ENCODE measurements around the gene SERPINE3. TPM values are rescaled to one million over a fixed set of nuclear protein-coding genes. Genes with fewer than 3 reads are reported as not detected.

SERPINE3 gene
- polyA plus RNA-seq, 1 of the 3 experiments (the other 2 are of a cell fraction) = not detected

GRCh38 chr13:51371768-51372399 lies 32.4 kb downstream of the SERPINE3 start:
- H3K9me3 ChIP-seq = no peaks in the 10 kb centered on the region
- no peak overlapping the region for H3K27ac ChIP-seq (ENCODE audit: low read depth in 2 of 2, low read length in 1 of 2)
- ChIA-PET POLR2A (no interaction called here), CTCF (no interaction called here)
- no peak for TF ChIP-seq FOXM1 (IDR thresholded peaks at IDR 0.05; ENCODE audit: low read depth)
- no peak for TF ChIP-seq CTCF (IDR thresholded peaks at IDR 0.05)
- no peak for TF ChIP-seq RCOR1 (IDR thresholded peaks at IDR 0.05; ENCODE audit: low read length)
- no peak for TF ChIP-seq EP300 (IDR thresholded peaks at IDR 0.05; ENCODE audit: borderline replicate concordance in 1 of 2, low read depth in 1 of 2, low read length in 1 of 2)
- no peak for TF ChIP-seq ZBTB33 (IDR thresholded peaks at IDR 0.05; ENCODE audit: borderline replicate concordance, low read depth)
- no peak for TF ChIP-seq IRF3 (IDR thresholded peaks at IDR 0.05; ENCODE audit: low read depth, low read length)
- TF ChIP-seq NRF1 (IDR thresholded peaks at IDR 0.05; ENCODE audit: low read depth, low read length) = no peak
- TF ChIP-seq RAD21 (IDR thresholded peaks at IDR 0.05; ENCODE audit: low read length) = no peak
- no peak for TF ChIP-seq NFIC (IDR thresholded peaks at IDR 0.05; ENCODE audit: borderline replicate concordance)
- no peak for TF ChIP-seq USF2 (IDR thresholded peaks at IDR 0.05; ENCODE audit: borderline replicate concordance, low read depth, low read length)
- no peak for TF ChIP-seq PBX3 (IDR thresholded peaks at IDR 0.05)
- TF ChIP-seq TCF12 (IDR thresholded peaks at IDR 0.05) = no peak
- no peak for TF ChIP-seq TEAD4 (IDR thresholded peaks at IDR 0.05; ENCODE audit: borderline replicate concordance, insufficient read depth)
- TF ChIP-seq REST (IDR thresholded peaks at IDR 0.05; ENCODE audit: low read depth, low read length) = no peak
- TF ChIP-seq EZH2phosphoT487 (IDR thresholded peaks at IDR 0.05; ENCODE audit: borderline replicate concordance, low read depth) = no peak
- no peak for TF ChIP-seq JUND (IDR thresholded peaks at IDR 0.05)
- no peak for TF ChIP-seq GATA2 (CRISPR knock-in tag; IDR thresholded peaks at IDR 0.05)
- no peak for TF ChIP-seq CHD2 (IDR thresholded peaks at IDR 0.05; ENCODE audit: low read length, partially characterized antibody)
- no peak overlapping the region for H3K4me3 ChIP-seq (ENCODE audit: low read depth in 2 of 2, low read length in 1 of 2)
- H3K79me2 ChIP-seq (ENCODE audit: insufficient read depth) = no peaks in the 10 kb centered on the region
- WGBS (ENCODE audit: low lambda C conversion rate) = 87% methylated on average over 6 of the region's 6 CpGs
- H2AFZ ChIP-seq (ENCODE audit: low read depth) = no peak overlapping the region
- no peaks in the 10 kb centered on the region; the same call in 1 of the 2 replicates for H3K9me2 ChIP-seq
- peaks cover 72 to 92% of the 10 kb centered on the region in 2 experiments for H3K36me3 ChIP-seq (replicated peaks in 1 of 2; ENCODE audit: control insufficient read depth in 1 of 2, insufficient read depth in 2 of 2, low read length in 1 of 2)
- H3F3A ChIP-seq (replicated peaks; ENCODE audit: insufficient read depth) = peaks cover 10% of the 10 kb centered on the region
- no peak overlapping the region for H3K4me2 ChIP-seq
- no peaks in the 10 kb centered on the region for H4K20me1 ChIP-seq (ENCODE audit: insufficient read depth)
- DNase-seq = no peak
- H3K9ac ChIP-seq = no peak overlapping the region
- H3K27me3 ChIP-seq (ENCODE audit: insufficient read depth) = no peaks in the 10 kb centered on the region
- H3K4me1 ChIP-seq (ENCODE audit: control insufficient read depth in 1 of 2, insufficient read depth in 2 of 2, low read depth in 1 of 2, low read length in 1 of 2) = peaks cover 0 to 3% of the 10 kb centered on the region in 2 experiments; a peak in 2 of 4 replicates

All from SK-N-SH (cell line).